Sigmoid colon (tissue), 4 donors: ENCODE data around the gene KLHL29.

Source experiments
- POLR2A ChIP-seq, 2 donors: fragments of 450-650 bp; IDR thresholded peaks; one replicate each; pipeline ENCODE4 v1.6.1; 2016; ENCODE audit warnings: antibody characterized with exemption in 2 of 2, mild to moderate bottlenecking in 2 of 2, moderate library complexity in 2 of 2
- POLR2AphosphoS5 ChIP-seq, 4 donors: sonication (generic); formaldehyde crosslinking; IDR thresholded peaks; one replicate each; pipeline ENCODE4 v1.6.1; 2017; ENCODE audit warnings: antibody characterized with exemption in 4 of 4
- TF ChIP-seq, protein P1 (sequence below), 4 experiments: fragments of 450-650 bp in 3 of 4; fragments of 200-600 bp in 1 of 4; IDR thresholded peaks; one replicate each; pipeline ENCODE4 v1.5.1; 2016 to 2019; ENCODE audit warnings: antibody characterized with exemption in 4 of 4, mild to moderate bottlenecking in 3 of 4, moderate library complexity in 2 of 4

GRCh38 chr2:23616630-23617029, 231.7 kb downstream of the KLHL29 start:
- no peak for TF ChIP-seq POLR2A (IDR thresholded peaks at IDR 0.05)
- TF ChIP-seq POLR2AphosphoS5 (IDR thresholded peaks at IDR 0.05), result no peak
- TF ChIP-seq, protein P1, sequence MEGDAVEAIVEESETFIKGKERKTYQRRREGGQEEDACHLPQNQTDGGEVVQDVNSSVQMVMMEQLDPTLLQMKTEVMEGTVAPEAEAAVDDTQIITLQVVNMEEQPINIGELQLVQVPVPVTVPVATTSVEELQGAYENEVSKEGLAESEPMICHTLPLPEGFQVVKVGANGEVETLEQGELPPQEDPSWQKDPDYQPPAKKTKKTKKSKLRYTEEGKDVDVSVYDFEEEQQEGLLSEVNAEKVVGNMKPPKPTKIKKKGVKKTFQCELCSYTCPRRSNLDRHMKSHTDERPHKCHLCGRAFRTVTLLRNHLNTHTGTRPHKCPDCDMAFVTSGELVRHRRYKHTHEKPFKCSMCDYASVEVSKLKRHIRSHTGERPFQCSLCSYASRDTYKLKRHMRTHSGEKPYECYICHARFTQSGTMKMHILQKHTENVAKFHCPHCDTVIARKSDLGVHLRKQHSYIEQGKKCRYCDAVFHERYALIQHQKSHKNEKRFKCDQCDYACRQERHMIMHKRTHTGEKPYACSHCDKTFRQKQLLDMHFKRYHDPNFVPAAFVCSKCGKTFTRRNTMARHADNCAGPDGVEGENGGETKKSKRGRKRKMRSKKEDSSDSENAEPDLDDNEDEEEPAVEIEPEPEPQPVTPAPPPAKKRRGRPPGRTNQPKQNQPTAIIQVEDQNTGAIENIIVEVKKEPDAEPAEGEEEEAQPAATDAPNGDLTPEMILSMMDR (IDR thresholded peaks at IDR 0.05), result no peak
